HCT116 (cell line): ENCODE measurements around the gene SEPTIN12. TPM values are rescaled to one million over a fixed set of nuclear protein-coding genes. Genes with fewer than 3 reads are reported as not detected.

Experiments
- ATAC-seq: fragments of 200-7000 bp; cut with Tn5 transposase; 2 replicates; pipeline ENCODE4 v1.9.1; 2020; ENCODE audit warnings: mild to moderate bottlenecking, moderate library complexity
- BruUV-seq: library from RNA; stranded (reverse); fragments of 400-500 nt; replicated peaks from 2 replicates; lab custom pipeline; 2021; lab: Mats Ljungman, UMichigan
- CTCF ChIA-PET: fragments of 300-600 bp; sonication (Branson Sonifier 250); formaldehyde crosslinking; loops from one replicate; lab custom pipeline; 2021; ENCODE audit warnings: antibody characterized with exemption; lab: Charles Lee
- POLR2A ChIA-PET: fragments of 300-600, 350-600 bp; sonication (Branson Sonifier 250); formaldehyde crosslinking; loops from one replicate; lab custom pipeline; 2021; ENCODE audit warnings: antibody characterized with exemption; lab: Charles Lee
- RAD21 ChIA-PET, 2 experiments: fragments of 300-600 bp; sonication (Branson Sonifier 250); formaldehyde crosslinking; loops; one replicate each; lab custom pipeline; 2023; ENCODE audit warnings: low total read pairs in 2 of 2; ENCODE audit not compliant: uncharacterized antibody in 2 of 2, unreplicated experiment in 2 of 2, low non-redundant PET in 1 of 2; lab: Charles Lee
- DNase-seq: peaks from one replicate; pipeline ENCODE4 v3.0.0-alpha.2; 2010; ENCODE audit warnings: low read depth, low spot score
- H2AFZ ChIP-seq: fragments of 200-600 bp; shearing (Covaris generic), sonication (generic); 2 replicates; pipeline ENCODE4 v1.6.1; 2017; ENCODE audit warnings: low read depth, mixed run types, mixed read lengths, antibody characterized with exemption, low read length; ENCODE audit not compliant: poor library complexity, severe bottlenecking
- H3K27ac ChIP-seq: 2 replicates; pipeline ENCODE4 v1.5.1; 2012; ENCODE audit warnings: low read depth, low read length
- H3K27me3 ChIP-seq: fragments of 200-600 bp; sonication (generic); 2 replicates; pipeline ENCODE4 v1.6.1; 2016; ENCODE audit warnings: mixed run types, low read length, mixed read lengths; ENCODE audit not compliant: insufficient read depth
- H3K36me3 ChIP-seq, 2 experiments: fragments of 200-500 bp in 1 of 2; fragments of 200-600 bp in 1 of 2; sonication (Bioruptor generic) in 1 of 2; sonication (generic) in 1 of 2; 2 replicates each; pipeline versions ENCODE4 v1.5.1 to v1.6.1; 2014 to 2016; ENCODE audit warnings: low read length in 2 of 2, inconsistent platforms in 1 of 2, mixed read lengths in 1 of 2, mixed run types in 1 of 2; ENCODE audit not compliant: insufficient read depth in 2 of 2, control insufficient read depth in 1 of 2
- H3K4me1 ChIP-seq, 2 experiments: fragments of 200-600 bp in 1 of 2; sonication (generic) in 1 of 2; 2 replicates each; pipeline versions ENCODE4 v1.5.1 to v1.6.1; 2012 to 2017; ENCODE audit warnings: low read length in 2 of 2, inconsistent platforms in 1 of 2, mild to moderate bottlenecking in 1 of 2, mixed read lengths in 1 of 2, mixed run types in 1 of 2, moderate library complexity in 1 of 2; ENCODE audit not compliant: insufficient read depth in 2 of 2, control insufficient read depth in 1 of 2
- H3K4me2 ChIP-seq: fragments of 200-600 bp; sonication (generic); 2 replicates; pipeline ENCODE4 v1.6.1; 2017; ENCODE audit warnings: mixed run types, low read length, mixed read lengths
- H3K4me3 ChIP-seq, 2 experiments: fragments of 200-600 bp in 1 of 2; sonication (generic) in 1 of 2; replicated peaks in 1 of 2; 2 replicates each; pipeline ENCODE4 v1.5.1; 2011 to 2016; ENCODE audit warnings: low read length in 2 of 2, control low read depth in 1 of 2, low read depth in 1 of 2, mild to moderate bottlenecking in 1 of 2, mixed read lengths in 1 of 2, mixed run types in 1 of 2
- H3K79me2 ChIP-seq: fragments of 200-600 bp; sonication (generic); 2 replicates; pipeline ENCODE4 v1.6.1; 2017; ENCODE audit warnings: mild to moderate bottlenecking, mixed run types, low read length, moderate library complexity, mixed read lengths; ENCODE audit not compliant: insufficient read depth
- H3K9ac ChIP-seq: fragments of 200-600 bp; sonication (generic); 2 replicates; pipeline ENCODE4 v1.6.1; 2016; ENCODE audit warnings: low read length, mixed read lengths
- H3K9me2 ChIP-seq: fragments of 200-600 bp; sonication (generic), shearing (Covaris generic); 2 replicates; pipeline ENCODE4 v1.6.1; 2017; ENCODE audit warnings: mixed run types, mild to moderate bottlenecking, moderate library complexity; ENCODE audit not compliant: insufficient read depth
- H3K9me3 ChIP-seq, 2 experiments: fragments of 200-500 bp in 1 of 2; fragments of 200-600 bp in 1 of 2; sonication (Bioruptor generic) in 1 of 2; sonication (generic) in 1 of 2; 2 replicates each; pipeline ENCODE4 v1.6.1; 2014 to 2017; ENCODE audit warnings: low read length in 2 of 2, mixed read lengths in 2 of 2, inconsistent platforms in 1 of 2, low read depth in 1 of 2, mild to moderate bottlenecking in 1 of 2, mixed run types in 1 of 2, moderate library complexity in 1 of 2; ENCODE audit not compliant: control insufficient read depth in 1 of 2, insufficient read depth in 1 of 2
- H4K20me1 ChIP-seq: fragments of 200-600 bp; sonication (generic), shearing (Covaris generic); 2 replicates; pipeline ENCODE4 v1.6.1; 2017; ENCODE audit warnings: mixed run types, mild to moderate bottlenecking, moderate library complexity; ENCODE audit not compliant: insufficient read depth
- FOSL1 ChIP-seq: IDR thresholded peaks from 2 replicates; pipeline ENCODE4 v1.6.1; 2012; ENCODE audit warnings: low read depth
- JUND ChIP-seq: IDR thresholded peaks from 2 replicates; pipeline ENCODE4 v1.6.1; 2012
- POLR2A ChIP-seq: IDR thresholded peaks from 2 replicates; pipeline ENCODE4 v1.7.0; 2011; ENCODE audit warnings: borderline replicate concordance; ENCODE audit not compliant: insufficient read depth, insufficient read length; ENCODE audit errors: extremely low read depth
- SIN3A ChIP-seq: IDR thresholded peaks from 2 replicates; pipeline ENCODE4 v1.6.1; 2012; ENCODE audit warnings: low read depth
- SP1 ChIP-seq: IDR thresholded peaks from 2 replicates; pipeline ENCODE4 v1.6.1; 2012; ENCODE audit warnings: low read depth
- ZNF274 ChIP-seq: fragments of 200-500 bp; sonication (Bioruptor generic); IDR thresholded peaks from 2 replicates; pipeline ENCODE4 v1.6.1; 2014; ENCODE audit warnings: mild to moderate bottlenecking, low read depth, low read length, inconsistent platforms
- intact Hi-C: fragments of 100-400 bp; cut with micrococcal nuclease; formaldehyde crosslinking; loops from 2 replicates; pipeline ENCODE4 v1.10.0; 2022
- total RNA-seq: library from RNA; stranded (reverse); gene quantifications from one replicate; pipeline ENCODE4 v1.2.1, GENCODE V29; 2021; ENCODE audit not compliant: unreplicated experiment
- TF ChIP-seq, protein P1 (sequence below): IDR thresholded peaks from 2 replicates; pipeline ENCODE4 v1.6.1; 2011; ENCODE audit warnings: mild to moderate bottlenecking, low read length, moderate library complexity; ENCODE audit not compliant: insufficient replicate concordance; ENCODE audit errors: extremely low read depth
- TF ChIP-seq, protein P2 (sequence below): IDR thresholded peaks from 2 replicates; pipeline ENCODE4 v1.6.1; 2012

The SEPTIN12 gene
- total RNA-seq, 1 experiment from 2014 or later, result not detected

DNA sequence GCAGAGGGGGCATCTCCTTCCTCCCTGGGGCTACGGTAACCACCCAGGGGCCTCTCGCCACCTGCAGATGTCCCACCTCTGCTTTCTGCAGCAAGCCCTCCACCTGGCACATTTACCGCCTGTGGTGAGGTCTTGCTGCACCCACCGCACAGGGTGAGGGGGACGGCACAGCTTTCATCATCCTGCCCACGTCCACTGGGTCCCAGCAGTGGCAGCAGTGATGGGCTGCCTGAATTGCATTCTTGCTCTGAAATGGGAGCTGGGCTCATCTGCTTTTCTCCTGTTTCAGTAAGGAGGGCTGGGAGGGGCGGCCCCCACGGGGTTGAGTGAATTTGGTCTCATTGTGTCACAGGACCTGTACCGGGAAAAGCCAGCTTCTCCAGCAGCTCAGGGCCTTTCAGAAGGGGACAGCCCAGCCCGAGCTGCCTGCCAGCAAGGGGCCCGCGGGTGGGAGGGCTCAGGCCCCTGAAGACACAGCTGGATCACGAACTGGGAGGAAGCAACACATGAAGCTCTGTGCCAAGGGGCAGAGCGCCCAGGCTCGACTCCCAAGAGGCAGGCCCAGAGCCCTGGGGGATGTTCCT is 41.1 kb downstream of the SEPTIN12 start (continued):
- TF ChIP-seq JUND, result no peak
- no peak for TF ChIP-seq SP1
- TF ChIP-seq POLR2A, result no peak
- TF ChIP-seq, protein P1, sequence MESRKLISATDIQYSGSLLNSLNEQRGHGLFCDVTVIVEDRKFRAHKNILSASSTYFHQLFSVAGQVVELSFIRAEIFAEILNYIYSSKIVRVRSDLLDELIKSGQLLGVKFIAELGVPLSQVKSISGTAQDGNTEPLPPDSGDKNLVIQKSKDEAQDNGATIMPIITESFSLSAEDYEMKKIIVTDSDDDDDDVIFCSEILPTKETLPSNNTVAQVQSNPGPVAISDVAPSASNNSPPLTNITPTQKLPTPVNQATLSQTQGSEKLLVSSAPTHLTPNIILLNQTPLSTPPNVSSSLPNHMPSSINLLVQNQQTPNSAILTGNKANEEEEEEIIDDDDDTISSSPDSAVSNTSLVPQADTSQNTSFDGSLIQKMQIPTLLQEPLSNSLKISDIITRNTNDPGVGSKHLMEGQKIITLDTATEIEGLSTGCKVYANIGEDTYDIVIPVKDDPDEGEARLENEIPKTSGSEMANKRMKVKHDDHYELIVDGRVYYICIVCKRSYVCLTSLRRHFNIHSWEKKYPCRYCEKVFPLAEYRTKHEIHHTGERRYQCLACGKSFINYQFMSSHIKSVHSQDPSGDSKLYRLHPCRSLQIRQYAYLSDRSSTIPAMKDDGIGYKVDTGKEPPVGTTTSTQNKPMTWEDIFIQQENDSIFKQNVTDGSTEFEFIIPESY, result no peak
- no peak for TF ChIP-seq SIN3A

DNA sequence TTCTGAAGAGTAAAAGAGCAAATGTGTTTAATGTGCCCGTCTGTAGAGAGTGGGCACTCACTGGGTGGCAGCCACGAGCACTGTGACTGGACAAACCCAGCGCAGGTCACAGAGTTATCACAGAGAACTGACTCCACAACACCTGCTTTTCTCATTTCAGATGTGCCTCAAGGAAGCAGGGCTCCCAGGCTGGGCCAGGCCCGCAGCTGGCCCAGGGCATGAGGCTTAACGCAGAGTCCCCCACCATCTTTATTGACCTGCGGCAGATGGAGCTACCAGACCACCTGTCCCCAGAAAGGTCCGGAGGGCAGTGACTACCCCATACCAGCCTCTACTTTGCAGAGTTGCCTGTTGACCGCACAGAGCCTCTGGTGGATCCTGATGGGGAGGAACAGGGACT is 41.9 kb downstream of the SEPTIN12 start:
- H3K4me1 ChIP-seq, result no peaks in the 10 kb centered on the region
- H2AFZ ChIP-seq, result no peak overlapping the region
- DNase-seq (no peak), ATAC-seq (no peak)
- no TSS peak for BruUV-seq
- no peak overlapping the region for H3K4me3 ChIP-seq
- ChIA-PET POLR2A (no interaction called here), CTCF (no interaction called here), RAD21 (no interaction called here)
- H3K9me2 ChIP-seq, result no peaks in the 10 kb centered on the region
- no peaks in the 10 kb centered on the region for H3K9me3 ChIP-seq
- no peaks in the 10 kb centered on the region for H3K27me3 ChIP-seq
- H4K20me1 ChIP-seq, result no peaks in the 10 kb centered on the region
- intact Hi-C loops, result no loop called here
- H3K79me2 ChIP-seq, result no peaks in the 10 kb centered on the region
- TF ChIP-seq, protein P2, sequence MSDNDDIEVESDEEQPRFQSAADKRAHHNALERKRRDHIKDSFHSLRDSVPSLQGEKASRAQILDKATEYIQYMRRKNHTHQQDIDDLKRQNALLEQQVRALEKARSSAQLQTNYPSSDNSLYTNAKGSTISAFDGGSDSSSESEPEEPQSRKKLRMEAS, result no peak
- TF ChIP-seq SIN3A (no peak), ZNF274 (no peak), FOSL1 (no peak)
- H3K27ac ChIP-seq, result no peak overlapping the region
- H3K36me3 ChIP-seq, result peaks cover 0 to 3% of the 10 kb centered on the region in 2 experiments; a peak in 2 of 4 replicates
- no peak overlapping the region for H3K4me2 ChIP-seq
- H3K9ac ChIP-seq, result no peak overlapping the region
